H1 (cell line): ENCODE data around the gene DNAH10. TPM values are rescaled to one million over a fixed set of nuclear protein-coding genes. Genes with fewer than 3 reads are reported as not detected.

Experiments
- CTCF ChIA-PET: fragments of 300-600 bp; sonication (Branson Sonifier 250); formaldehyde crosslinking; loops from one replicate; lab custom pipeline; 2021; ENCODE audit not compliant: partially characterized antibody; lab: Charles Lee
- POLR2A ChIA-PET: fragments of 300-600 bp; sonication (Branson Sonifier 250); formaldehyde crosslinking; loops from one replicate; lab custom pipeline; 2021; ENCODE audit warnings: inconsistent platforms; ENCODE audit not compliant: partially characterized antibody; lab: Charles Lee
- DNase-seq, 2 experiments: peaks; one replicate each; pipeline versions ENCODE4 v3.0.0 to v3.0.0-alpha.2; 2010 to 2022; ENCODE audit warnings: low spot score in 2 of 2, low read depth in 1 of 2, mixed read lengths in 1 of 2
- FAIRE-seq: peaks from 2 replicates; lab custom pipeline; 2011; peaks lifted over from hg19 to GRCh38; lab: Jason Lieb, UNC
- H2AFZ ChIP-seq: 2 replicates; pipeline ENCODE4 v1.8.1; 2012; ENCODE audit warnings: low read length, inconsistent platforms
- H2AK5ac ChIP-seq: 2 replicates; pipeline ENCODE4 v1.6.1; 2013; ENCODE audit warnings: low read depth, low read length
- H2BK120ac ChIP-seq: replicated peaks from 2 replicates; pipeline ENCODE3; 2013; ENCODE audit warnings: low read depth, low read length, inconsistent platforms
- H2BK12ac ChIP-seq: 2 replicates; pipeline ENCODE4 v1.6.1; 2013; ENCODE audit warnings: low read depth, low read length
- H2BK15ac ChIP-seq: 2 replicates; pipeline ENCODE4 v1.6.1; 2013; ENCODE audit warnings: low read length
- H2BK20ac ChIP-seq: 2 replicates; pipeline ENCODE4 v1.6.1; 2013; ENCODE audit warnings: low read length
- H2BK5ac ChIP-seq: 2 replicates; pipeline ENCODE4 v1.6.1; 2013; ENCODE audit warnings: low read depth, low read length
- H3K14ac ChIP-seq: 2 replicates; pipeline ENCODE4 v1.6.1; 2013; ENCODE audit warnings: inconsistent platforms; ENCODE audit not compliant: insufficient read length
- H3K18ac ChIP-seq: 2 replicates; pipeline ENCODE4 v1.6.1; 2013; ENCODE audit warnings: low read length; ENCODE audit errors: extremely low read depth
- H3K23ac ChIP-seq: 2 replicates; pipeline ENCODE4 v1.6.1; 2013; ENCODE audit warnings: inconsistent platforms; ENCODE audit not compliant: insufficient read length
- H3K23me2 ChIP-seq: 2 replicates; pipeline ENCODE4 v1.6.1; 2013; ENCODE audit warnings: low read depth, low read length
- H3K27ac ChIP-seq: 2 replicates; pipeline ENCODE4 v1.6.1; 2011; ENCODE audit warnings: low read depth, low read length, inconsistent platforms
- H3K27me3 ChIP-seq, 4 experiments: replicated peaks in 1 of 4; 1 replicate in 1 of 4; 2 replicates in 3 of 4; pipeline versions ENCODE4 v1.6.1 to v1.8.1; 2011 to 2013; ENCODE audit warnings: low read length in 3 of 4, mild to moderate bottlenecking in 3 of 4, inconsistent platforms in 2 of 4, mixed read lengths in 2 of 4, moderate library complexity in 1 of 4; ENCODE audit not compliant: control insufficient read depth in 3 of 4, insufficient read depth in 3 of 4; ENCODE audit errors: extremely low read depth in 1 of 4
- H3K36me3 ChIP-seq, 4 experiments: 2 replicates each; pipeline versions ENCODE4 v1.6.1 to v1.8.1; 2011 to 2013; ENCODE audit warnings: mild to moderate bottlenecking in 4 of 4, low read length in 3 of 4, moderate library complexity in 2 of 4, control low read depth in 1 of 4, inconsistent platforms in 1 of 4; ENCODE audit not compliant: insufficient read depth in 4 of 4, control insufficient read depth in 2 of 4
- H3K4ac ChIP-seq: replicated peaks from 2 replicates; pipeline ENCODE3; 2013; ENCODE audit warnings: low read length, low read depth, mixed read lengths, inconsistent platforms; ENCODE audit not compliant: insufficient read length
- H3K4me1 ChIP-seq, 4 experiments: replicated peaks in 1 of 4; 1 replicate in 1 of 4; 2 replicates in 3 of 4; pipeline versions ENCODE4 v1.6.1 to v1.8.1; 2011 to 2013; ENCODE audit warnings: low read length in 3 of 4, inconsistent platforms in 2 of 4, mixed read lengths in 1 of 4; ENCODE audit not compliant: insufficient read depth in 4 of 4, control insufficient read depth in 3 of 4
- H3K4me2 ChIP-seq, 2 experiments: 2 replicates each; pipeline versions ENCODE4 v1.6.1 to v1.8.1; 2011 to 2013; ENCODE audit warnings: low read depth in 2 of 2, low read length in 2 of 2, control low read depth in 1 of 2, inconsistent platforms in 1 of 2, mild to moderate bottlenecking in 1 of 2; ENCODE audit not compliant: insufficient read depth in 1 of 2
- H3K4me3 ChIP-seq, 4 experiments: fragments of 200-600, 300-600 bp in 1 of 4; sonication (generic), shearing (Covaris generic), sonication (Bioruptor Twin) in 1 of 4; 2 replicates each; pipeline versions ENCODE4 v1.5.1 to v1.8.1; 2011 to 2016; ENCODE audit warnings: low read length in 4 of 4, low read depth in 3 of 4, control low read depth in 2 of 4, inconsistent platforms in 2 of 4, mild to moderate bottlenecking in 2 of 4, mixed read lengths in 1 of 4, moderate library complexity in 1 of 4; ENCODE audit not compliant: insufficient read depth in 2 of 4; ENCODE audit errors: extremely low read depth in 1 of 4
- H3K56ac ChIP-seq: replicated peaks from 2 replicates; pipeline ENCODE3; 2013; ENCODE audit warnings: low read depth, mild to moderate bottlenecking, mixed read lengths, low read length, inconsistent platforms; ENCODE audit not compliant: insufficient read length
- H3K79me1 ChIP-seq: 2 replicates; pipeline ENCODE4 v1.6.1; 2013; ENCODE audit warnings: low read depth, low read length, control low read depth
- H3K79me2 ChIP-seq, 2 experiments: 2 replicates each; pipeline versions ENCODE4 v1.6.1 to v1.8.1; 2012 to 2013; ENCODE audit warnings: low read length in 2 of 2, mild to moderate bottlenecking in 2 of 2, inconsistent platforms in 1 of 2; ENCODE audit not compliant: insufficient read depth in 2 of 2, control insufficient read depth in 1 of 2
- H3K9ac ChIP-seq, 4 experiments: replicated peaks in 1 of 4; 1 replicate in 1 of 4; 2 replicates in 3 of 4; pipeline versions ENCODE4 v1.6.1 to v1.8.1; 2011 to 2013; ENCODE audit warnings: low read depth in 3 of 4, low read length in 3 of 4, control low read depth in 2 of 4, mild to moderate bottlenecking in 2 of 4, moderate library complexity in 2 of 4, inconsistent platforms in 1 of 4; ENCODE audit errors: extremely low read depth in 1 of 4
- H3K9me3 ChIP-seq, 2 experiments: 2 replicates each; pipeline versions ENCODE4 v1.6.1 to v1.8.1; 2012 to 2013; ENCODE audit warnings: mild to moderate bottlenecking in 2 of 2, moderate library complexity in 2 of 2, control low read depth in 1 of 2, inconsistent platforms in 1 of 2, low read depth in 1 of 2, low read length in 1 of 2, mixed read lengths in 1 of 2; ENCODE audit not compliant: insufficient read depth in 2 of 2
- H4K20me1 ChIP-seq, 2 experiments: replicated peaks in 1 of 2; 2 replicates each; pipeline versions ENCODE3 to v1.8.1; 2011 to 2013; ENCODE audit warnings: inconsistent platforms in 2 of 2, low read length in 2 of 2, mild to moderate bottlenecking in 1 of 2; ENCODE audit not compliant: insufficient read depth in 2 of 2, control insufficient read depth in 1 of 2
- H4K5ac ChIP-seq: 2 replicates; pipeline ENCODE4 v1.6.1; 2013; ENCODE audit warnings: low read length, low read depth, mixed read lengths, inconsistent platforms; ENCODE audit not compliant: insufficient read length
- H4K8ac ChIP-seq: 2 replicates; pipeline ENCODE4 v1.8.0; 2013; ENCODE audit warnings: mild to moderate bottlenecking, moderate library complexity, low read length, inconsistent platforms; ENCODE audit not compliant: insufficient read depth; ENCODE audit errors: extremely low read depth
- H4K91ac ChIP-seq: replicated peaks from 2 replicates; pipeline ENCODE3; 2013; ENCODE audit warnings: low read length, mixed read lengths, inconsistent platforms; ENCODE audit not compliant: insufficient read length
- CHD1 ChIP-seq: IDR thresholded peaks from 2 replicates; pipeline ENCODE4 v1.6.1; 2012; ENCODE audit warnings: low read depth, low read length, improper control_type of control experiment
- MAFK ChIP-seq: IDR thresholded peaks from 2 replicates; pipeline ENCODE4 v1.6.1; 2012; ENCODE audit warnings: low read depth, mild to moderate bottlenecking, improper control_type of control experiment, low read length
- TCF12 ChIP-seq: IDR thresholded peaks from 2 replicates; pipeline ENCODE4 v1.6.1; 2011; ENCODE audit warnings: low read depth, mild to moderate bottlenecking, low read length
- WGBS, 2 experiments: shearing (Covaris generic) in 1 of 2; methylation state at CpG; one replicate each; pipeline versions ENCODE4 v1.1.6 to v1.1.7; 2013 to 2015; ENCODE audit warnings: low lambda C conversion rate in 2 of 2, mixed read lengths in 2 of 2, inconsistent platforms in 1 of 2, low coverage in 1 of 2, missing lambda C conversion rate in 1 of 2; ENCODE audit not compliant: insufficient replicate concordance in 2 of 2, insufficient coverage in 1 of 2, insufficient read length in 1 of 2; ENCODE audit errors: extremely low coverage in 1 of 2, missing lambda C conversion rate in 1 of 2; 5-methylcytosine and 5-hydroxymethylcytosine counted together
- polyA plus RNA-seq, 7 experiments: library from polyadenylated mRNA; depleted of rRNA in 3 of 7; stranded (reverse) in 5 of 7; unstranded in 2 of 7; fragments of >200 nt in 5 of 7; fragments of 200-250 nt in 2 of 7; gene quantifications; 1 replicate in 5 of 7; 2 replicates in 1 of 7; 4 replicates in 1 of 7; pipeline versions ENCODE4 v1.2.1 to v1.2.3, GENCODE V29; 2011 to 2013; ENCODE audit warnings: missing spikeins in 2 of 7, mixed read lengths in 2 of 7
- total RNA-seq: library from RNA; stranded (reverse); fragmentation: NEBNext Ultra II Directional; extraction: Animal tissue kit (Norgen Biotek cat#: 25700); gene quantifications from 2 replicates; pipeline ENCODE4 v1.2.1, GENCODE V29; 2021
- TF ChIP-seq, protein P1 (sequence below): IDR thresholded peaks from 2 replicates; pipeline ENCODE4 v1.6.1; 2012; ENCODE audit warnings: low read length, inconsistent platforms

Gene DNAH10
- total and polyA plus RNA-seq, 2 of the 8 experiments (the other 6 are each of a cell fraction or from before 2014, with no cell fraction given) = 0.02 to 0.24 TPM

DNA sequence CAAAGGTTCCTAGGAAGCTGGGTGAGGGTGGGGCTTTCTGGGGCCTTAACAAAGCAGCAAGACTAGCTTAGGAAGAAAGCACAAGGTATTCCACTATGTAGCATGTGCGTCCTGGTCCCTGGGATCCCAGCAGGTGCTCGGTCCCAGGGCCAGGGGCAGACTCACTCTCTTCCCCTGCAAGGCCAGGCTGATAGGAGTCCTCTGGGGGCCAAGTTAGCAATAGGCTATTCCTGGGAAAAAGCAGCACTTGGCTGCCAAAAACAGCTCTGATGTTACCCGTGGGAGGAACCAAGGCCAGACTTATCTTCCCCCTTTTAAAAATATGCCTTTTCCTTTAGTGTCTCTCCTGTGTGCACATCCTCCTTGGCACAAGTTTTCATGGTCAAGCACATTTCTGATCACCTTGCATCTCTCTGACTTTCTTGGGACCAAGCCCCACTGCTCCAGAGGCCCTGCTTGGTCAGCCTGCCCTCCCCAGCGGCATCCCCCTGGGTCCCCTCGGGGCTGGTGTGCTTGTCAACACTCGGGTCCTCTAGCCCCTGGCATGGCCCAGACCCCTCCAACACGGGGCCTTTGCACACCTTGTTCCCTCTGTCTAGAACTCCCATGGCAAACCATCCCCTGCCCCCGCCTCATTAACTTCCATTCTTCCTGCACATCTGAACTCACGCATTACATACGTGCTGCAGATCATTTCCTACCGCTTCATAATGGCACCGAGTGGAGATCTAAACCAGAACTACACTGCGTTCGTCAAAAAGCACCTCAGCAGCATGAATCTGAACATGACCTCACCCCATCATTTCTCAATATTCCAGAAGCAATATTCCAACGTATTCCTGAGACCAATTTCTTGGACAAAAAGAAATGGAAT is 188.6 kb downstream of the DNAH10 start:
- CTCF ChIA-PET = interaction anchor here (1.3 to 2.3 kb wide), 4 partner anchors 10 to 44 kb away, joined by 3 to 9 read pairs (median 4); no protein-coding TSS in a partner anchor
- WGBS, 2 experiments = 81% methylated on average over 15 of the region's 15 CpGs; no CpG with 5 or more reads in 1 of the 2 experiments
- Histone ChIP-seq H4K5ac (no peak overlapping the region), H3K4me1 (no peaks in the 10 kb centered on the region), H2AK5ac (no peak overlapping the region), H3K4me3 (no peak overlapping the region), H3K4ac (no peak overlapping the region), H3K23ac (no peak overlapping the region), H2BK20ac (no peak overlapping the region), H2BK12ac (no peak overlapping the region), H2AFZ (no peak overlapping the region), H4K91ac (no peak overlapping the region), H3K23me2 (no peaks in the 10 kb centered on the region), H2BK15ac (no peak overlapping the region), H3K18ac (no peak overlapping the region), H4K20me1 (peaks cover 0 to 6% of the 10 kb centered on the region in 2 experiments), H3K9me3 (no peaks in the 10 kb centered on the region; a peak in 1 of 4 replicates), H3K14ac (no peak overlapping the region), H2BK120ac (no peak overlapping the region), H2BK5ac (no peak overlapping the region), H3K79me1 (no peaks in the 10 kb centered on the region), H3K56ac (no peak overlapping the region), H3K79me2 (no peaks in the 10 kb centered on the region), H3K36me3 (no peaks in the 10 kb centered on the region), H3K9ac (no peak overlapping the region), H3K4me2 (no peak overlapping the region), H4K8ac (no peak overlapping the region), H3K27me3 (peaks cover 0 to 14% (median 2%) of the 10 kb centered on the region in 4 experiments; a peak in 5 of 7 replicates), H3K27ac (no peak overlapping the region)
- DNase-seq = no peak
- POLR2A ChIA-PET = no interaction called here
- no peak for FAIRE-seq
- TF ChIP-seq, protein P1, sequence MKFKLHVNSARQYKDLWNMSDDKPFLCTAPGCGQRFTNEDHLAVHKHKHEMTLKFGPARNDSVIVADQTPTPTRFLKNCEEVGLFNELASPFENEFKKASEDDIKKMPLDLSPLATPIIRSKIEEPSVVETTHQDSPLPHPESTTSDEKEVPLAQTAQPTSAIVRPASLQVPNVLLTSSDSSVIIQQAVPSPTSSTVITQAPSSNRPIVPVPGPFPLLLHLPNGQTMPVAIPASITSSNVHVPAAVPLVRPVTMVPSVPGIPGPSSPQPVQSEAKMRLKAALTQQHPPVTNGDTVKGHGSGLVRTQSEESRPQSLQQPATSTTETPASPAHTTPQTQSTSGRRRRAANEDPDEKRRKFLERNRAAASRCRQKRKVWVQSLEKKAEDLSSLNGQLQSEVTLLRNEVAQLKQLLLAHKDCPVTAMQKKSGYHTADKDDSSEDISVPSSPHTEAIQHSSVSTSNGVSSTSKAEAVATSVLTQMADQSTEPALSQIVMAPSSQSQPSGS = no peak
- no peak for TF ChIP-seq CHD1
- no peak for TF ChIP-seq MAFK
- no peak for TF ChIP-seq TCF12
